ENCODE data around the gene SLC27A2. TPM values are rescaled to one million over a fixed set of nuclear protein-coding genes. Genes with fewer than 3 reads are reported as not detected.
"Not testable (repeated sequence)": the region's sequence is repeated elsewhere in the genome, so short reads cannot be mapped to it uniquely, and the experiment has no call there.

The SLC27A2 gene
- total and polyA plus RNA-seq, 2 donors from 2014 or later, result 26.5 to 31.2 TPM

DNA sequence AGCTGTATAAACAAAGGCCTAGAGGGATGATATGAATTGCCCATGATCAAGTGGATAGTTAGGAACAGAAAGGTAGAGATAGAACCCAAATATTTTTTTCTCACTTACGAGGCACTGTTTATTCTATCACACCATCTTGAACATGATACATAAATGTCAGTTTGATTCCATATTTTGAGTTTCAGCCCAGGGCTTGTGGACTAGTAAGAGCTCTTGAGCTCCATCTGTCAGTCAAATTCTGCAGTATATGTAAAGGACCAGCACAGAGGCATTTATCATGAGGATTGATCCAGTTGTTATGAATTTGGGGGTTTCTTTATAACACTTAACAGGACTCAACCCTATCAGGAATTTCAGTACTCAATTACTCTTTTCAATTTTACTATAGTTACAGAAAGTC, 4.8 kb downstream of the SLC27A2 start:
- no peak overlapping the region for H3K9ac ChIP-seq (ENCODE audit: low read length in 3 of 3)
- TF ChIP-seq, protein P1, sequence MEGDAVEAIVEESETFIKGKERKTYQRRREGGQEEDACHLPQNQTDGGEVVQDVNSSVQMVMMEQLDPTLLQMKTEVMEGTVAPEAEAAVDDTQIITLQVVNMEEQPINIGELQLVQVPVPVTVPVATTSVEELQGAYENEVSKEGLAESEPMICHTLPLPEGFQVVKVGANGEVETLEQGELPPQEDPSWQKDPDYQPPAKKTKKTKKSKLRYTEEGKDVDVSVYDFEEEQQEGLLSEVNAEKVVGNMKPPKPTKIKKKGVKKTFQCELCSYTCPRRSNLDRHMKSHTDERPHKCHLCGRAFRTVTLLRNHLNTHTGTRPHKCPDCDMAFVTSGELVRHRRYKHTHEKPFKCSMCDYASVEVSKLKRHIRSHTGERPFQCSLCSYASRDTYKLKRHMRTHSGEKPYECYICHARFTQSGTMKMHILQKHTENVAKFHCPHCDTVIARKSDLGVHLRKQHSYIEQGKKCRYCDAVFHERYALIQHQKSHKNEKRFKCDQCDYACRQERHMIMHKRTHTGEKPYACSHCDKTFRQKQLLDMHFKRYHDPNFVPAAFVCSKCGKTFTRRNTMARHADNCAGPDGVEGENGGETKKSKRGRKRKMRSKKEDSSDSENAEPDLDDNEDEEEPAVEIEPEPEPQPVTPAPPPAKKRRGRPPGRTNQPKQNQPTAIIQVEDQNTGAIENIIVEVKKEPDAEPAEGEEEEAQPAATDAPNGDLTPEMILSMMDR (IDR thresholded peaks at IDR 0.05; ENCODE audit: borderline replicate concordance, extremely low read depth, insufficient read depth), result no peak
- peaks cover 0 to 7% (median 6%) of the 10 kb centered on the region in 3 donors for H3K4me1 ChIP-seq (ENCODE audit: control insufficient read depth in 2 of 3, insufficient read depth in 2 of 3, low read depth in 1 of 3, low read length in 3 of 3)
- FAIRE-seq, result no peak
- no peaks in the 10 kb centered on the region for H3K36me3 ChIP-seq (ENCODE audit: control insufficient read depth in 2 of 3, insufficient read depth in 3 of 3, low read length in 3 of 3)
- no peaks in the 10 kb centered on the region for H3K9me3 ChIP-seq (ENCODE audit: control insufficient read depth in 2 of 3, insufficient read depth in 1 of 3, low read length in 3 of 3)
- peak overlapping the region in 1 of 3 donors; percentile 2 for H3K4me3 ChIP-seq (ENCODE audit: low read length in 3 of 3)
- intact Hi-C loops (cut with DNase I), result no loop called here
- H3K27ac ChIP-seq (ENCODE audit: low read depth in 2 of 2, low read length in 2 of 2), result peak overlapping the region in 1 of 2 donors; percentile 27
- peaks cover 2% of the 10 kb centered on the region for H3K27me3 ChIP-seq (ENCODE audit: control insufficient read depth, insufficient read depth, low read length)
- no peak for DNase-seq

DNA sequence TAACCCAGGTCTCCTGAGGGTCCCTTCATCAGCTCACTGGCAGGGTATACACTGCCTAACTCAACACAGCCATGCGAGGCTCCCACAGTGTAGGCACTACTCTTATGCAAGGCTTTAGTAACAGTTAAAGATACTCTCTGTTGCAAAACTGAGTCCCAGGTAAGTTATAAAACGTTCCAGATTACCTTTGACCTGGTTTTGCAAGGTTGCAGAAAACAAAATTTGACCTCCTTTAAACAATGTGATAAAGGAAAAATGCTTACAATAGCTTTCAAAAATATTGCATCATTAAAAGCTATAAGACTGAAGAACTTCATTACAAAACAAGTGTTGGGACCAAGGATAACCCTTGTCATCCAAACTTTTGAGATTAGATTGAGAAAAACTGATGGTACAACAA, 5.5 kb downstream of the SLC27A2 start:
- peaks cover 0 to 7% (median 6%) of the 10 kb centered on the region in 3 donors for H3K4me1 ChIP-seq (ENCODE audit: control insufficient read depth in 2 of 3, insufficient read depth in 2 of 3, low read depth in 1 of 3, low read length in 3 of 3)
- no peak overlapping the region for H3K9ac ChIP-seq (ENCODE audit: low read length in 3 of 3)
- peaks cover 2% of the 10 kb centered on the region for H3K27me3 ChIP-seq (ENCODE audit: control insufficient read depth, insufficient read depth, low read length)
- intact Hi-C loops (cut with DNase I), result no loop called here
- DNase-seq, result no peak
- H3K36me3 ChIP-seq (ENCODE audit: control insufficient read depth in 2 of 3, insufficient read depth in 3 of 3, low read length in 3 of 3), result no peaks in the 10 kb centered on the region
- no peaks in the 10 kb centered on the region for H3K9me3 ChIP-seq (ENCODE audit: control insufficient read depth in 2 of 3, insufficient read depth in 1 of 3, low read length in 3 of 3)
- TF ChIP-seq, protein P1 (IDR thresholded peaks at IDR 0.05; ENCODE audit: borderline replicate concordance, extremely low read depth, insufficient read depth), result no peak
- FAIRE-seq, result no peak
- H3K27ac ChIP-seq (ENCODE audit: low read depth in 2 of 2, low read length in 2 of 2), result peak overlapping the region in 1 of 2 donors; percentile 18
- H3K4me3 ChIP-seq (ENCODE audit: low read length in 3 of 3), result peak overlapping the region in 1 of 3 donors; percentile 2

DNA sequence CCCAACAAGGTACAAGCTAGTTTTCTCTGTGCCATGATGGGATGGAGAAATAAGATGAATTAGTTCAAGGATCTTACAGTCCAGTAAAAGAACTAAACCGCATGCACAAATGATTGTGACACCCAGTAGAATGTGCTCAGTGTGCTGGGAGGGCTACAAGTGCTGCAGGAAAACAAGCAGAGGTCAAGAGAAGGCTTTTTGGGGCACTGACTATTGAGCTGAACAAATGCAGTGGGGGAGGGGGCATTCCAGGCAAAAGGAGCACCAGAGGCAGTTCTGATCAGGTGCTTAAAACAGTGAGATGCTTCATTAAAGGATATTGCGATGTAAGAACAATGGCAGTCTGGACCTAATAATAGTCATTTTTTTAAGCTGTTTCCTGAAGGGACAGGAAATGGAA, 6.0 kb downstream of the SLC27A2 start:
- TF ChIP-seq, protein P1 (IDR thresholded peaks at IDR 0.05; ENCODE audit: borderline replicate concordance, extremely low read depth, insufficient read depth), result no peak
- intact Hi-C loops (cut with DNase I), result no loop called here
- H3K27me3 ChIP-seq (ENCODE audit: control insufficient read depth, insufficient read depth, low read length), result no peaks in the 10 kb centered on the region
- no peaks in the 10 kb centered on the region for H3K36me3 ChIP-seq (ENCODE audit: control insufficient read depth in 2 of 3, insufficient read depth in 3 of 3, low read length in 3 of 3)
- no peak for FAIRE-seq
- no peak overlapping the region for H3K4me3 ChIP-seq (ENCODE audit: low read length in 3 of 3)
- no peaks in the 10 kb centered on the region for H3K9me3 ChIP-seq (ENCODE audit: control insufficient read depth in 2 of 3, insufficient read depth in 1 of 3, low read length in 3 of 3)
- H3K9ac ChIP-seq (ENCODE audit: low read length in 3 of 3), result no peak overlapping the region
- H3K4me1 ChIP-seq (ENCODE audit: control insufficient read depth in 2 of 3, insufficient read depth in 2 of 3, low read depth in 1 of 3, low read length in 3 of 3), result peaks cover 0 to 6% (median 4%) of the 10 kb centered on the region in 3 donors
- no peak for DNase-seq
- peak overlapping the region in 1 of 2 donors; percentile 18 for H3K27ac ChIP-seq (ENCODE audit: low read depth in 2 of 2, low read length in 2 of 2)

DNA sequence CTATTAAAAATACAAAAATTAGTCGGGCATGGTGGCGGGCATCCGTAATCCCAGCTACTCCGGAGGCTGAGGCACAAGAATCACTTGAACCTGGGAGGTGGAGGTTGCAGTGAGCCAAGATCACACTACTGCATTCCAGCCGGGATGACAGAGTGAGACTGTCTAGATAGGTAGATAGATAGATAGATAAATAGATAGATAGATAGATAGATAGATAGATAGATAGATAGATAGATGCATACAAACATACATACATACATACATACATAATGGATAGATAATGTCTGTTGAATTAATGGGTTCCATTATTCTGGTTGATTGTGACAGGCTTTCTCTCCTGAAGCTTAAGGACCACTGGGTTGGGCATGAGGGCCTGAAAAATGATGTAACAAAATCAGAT, 6.8 kb downstream of the SLC27A2 start:
- H3K27ac ChIP-seq (ENCODE audit: low read depth in 2 of 2, low read length in 2 of 2); FAIRE-seq; intact Hi-C loops (cut with DNase I); H3K36me3 ChIP-seq (ENCODE audit: control insufficient read depth in 2 of 3, insufficient read depth in 3 of 3, low read length in 3 of 3); H3K27me3 ChIP-seq (ENCODE audit: control insufficient read depth, insufficient read depth, low read length); DNase-seq; H3K9ac ChIP-seq (ENCODE audit: low read length in 3 of 3); H3K9me3 ChIP-seq (ENCODE audit: control insufficient read depth in 2 of 3, insufficient read depth in 1 of 3, low read length in 3 of 3); H3K4me1 ChIP-seq (ENCODE audit: control insufficient read depth in 2 of 3, insufficient read depth in 2 of 3, low read depth in 1 of 3, low read length in 3 of 3): not testable (repeated sequence)
- peak overlapping the region in 1 of 3 donors; percentile 29 for H3K4me3 ChIP-seq (ENCODE audit: low read length in 3 of 3)
